ENCODE data around the gene CRTC1.

DNA sequence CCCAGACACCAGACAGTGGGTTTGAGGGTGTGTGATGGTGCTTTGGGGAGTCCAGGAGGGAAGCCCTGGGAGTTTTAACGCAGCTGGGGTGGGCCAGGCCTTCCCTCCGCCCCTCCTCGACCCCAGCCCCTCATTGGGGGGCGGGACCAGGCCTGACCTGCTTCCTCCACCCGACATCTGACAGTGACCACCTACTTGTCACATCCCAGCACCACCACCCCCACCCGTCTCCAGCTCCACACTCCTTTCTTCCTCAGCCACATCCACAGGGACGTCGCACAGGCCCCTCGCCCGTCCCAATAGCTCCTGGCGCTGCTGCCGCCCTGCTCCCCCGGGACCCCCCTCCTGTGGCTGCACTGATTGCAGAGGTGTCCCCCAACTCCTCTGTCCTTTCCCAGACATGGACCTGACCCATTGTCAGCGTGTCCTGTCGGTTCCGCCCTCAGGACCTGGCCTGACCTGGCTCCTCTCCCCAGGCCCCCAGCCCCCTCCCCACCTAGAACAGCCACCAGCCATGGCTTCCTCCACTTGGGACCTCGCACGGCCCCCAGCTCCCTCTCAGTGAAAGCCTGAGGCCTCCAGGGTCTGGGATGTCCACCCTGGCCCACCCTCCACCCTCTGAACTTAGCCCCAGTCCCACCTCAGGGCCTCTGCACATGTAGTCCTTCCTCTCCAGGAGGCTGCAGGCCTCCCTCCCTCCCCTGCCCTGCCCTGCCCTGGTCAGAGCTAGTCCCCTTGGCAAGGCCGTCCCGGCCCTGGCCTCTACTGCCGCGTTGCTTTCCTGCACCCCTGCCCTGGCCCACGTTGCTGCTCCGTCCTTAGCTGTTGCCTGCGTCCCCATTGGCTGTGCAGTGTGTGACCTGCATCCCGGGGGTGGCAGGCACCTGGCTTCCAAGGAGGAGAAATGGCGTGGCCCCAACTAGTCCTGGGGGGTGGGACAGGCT is 77.2 kb downstream of the CRTC1 start:
- no peak for TF ChIP-seq POLR2A (IDR thresholded peaks at IDR 0.05)
- TF ChIP-seq, protein P1, sequence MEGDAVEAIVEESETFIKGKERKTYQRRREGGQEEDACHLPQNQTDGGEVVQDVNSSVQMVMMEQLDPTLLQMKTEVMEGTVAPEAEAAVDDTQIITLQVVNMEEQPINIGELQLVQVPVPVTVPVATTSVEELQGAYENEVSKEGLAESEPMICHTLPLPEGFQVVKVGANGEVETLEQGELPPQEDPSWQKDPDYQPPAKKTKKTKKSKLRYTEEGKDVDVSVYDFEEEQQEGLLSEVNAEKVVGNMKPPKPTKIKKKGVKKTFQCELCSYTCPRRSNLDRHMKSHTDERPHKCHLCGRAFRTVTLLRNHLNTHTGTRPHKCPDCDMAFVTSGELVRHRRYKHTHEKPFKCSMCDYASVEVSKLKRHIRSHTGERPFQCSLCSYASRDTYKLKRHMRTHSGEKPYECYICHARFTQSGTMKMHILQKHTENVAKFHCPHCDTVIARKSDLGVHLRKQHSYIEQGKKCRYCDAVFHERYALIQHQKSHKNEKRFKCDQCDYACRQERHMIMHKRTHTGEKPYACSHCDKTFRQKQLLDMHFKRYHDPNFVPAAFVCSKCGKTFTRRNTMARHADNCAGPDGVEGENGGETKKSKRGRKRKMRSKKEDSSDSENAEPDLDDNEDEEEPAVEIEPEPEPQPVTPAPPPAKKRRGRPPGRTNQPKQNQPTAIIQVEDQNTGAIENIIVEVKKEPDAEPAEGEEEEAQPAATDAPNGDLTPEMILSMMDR (IDR thresholded peaks at IDR 0.05): no peak

All from body of pancreas (tissue), 4 donors.